HG03139 (cell line): ENCODE results near the gene PREX1.
"Not testable (repeated sequence)": the region's sequence is repeated elsewhere in the genome, so short reads cannot be mapped to it uniquely, and the experiment has no call there.

Experiments used
- ATAC-seq: cut with Tn5 transposase; IDR thresholded peaks from one replicate; pipeline ENCODE4 v1.9.1; 2021; ENCODE audit not compliant: unreplicated experiment

PREX1 gene

GRCh38 chr20:48846516-48847492 lies 19.0 kb upstream of the PREX1 start:
- ATAC-seq: peak; percentile 86

GRCh38 chr20:48845721-48846306 lies 18.0 kb upstream of the PREX1 start:
- no peak for ATAC-seq

GRCh38 chr20:48844996-48845395 lies 17.2 kb upstream of the PREX1 start:
- no peak for ATAC-seq

- not testable (repeated sequence) for ATAC-seq
Observed at GRCh38 chr20:48843896-48844295, 16.1 kb upstream of the PREX1 start.

GRCh38 chr20:48843057-48843806 lies 15.4 kb upstream of the PREX1 start:
- no peak for ATAC-seq

GRCh38 chr20:48841875-48842529 lies 14.2 kb upstream of the PREX1 start:
- no peak for ATAC-seq

GRCh38 chr20:48841196-48841874 lies 13.5 kb upstream of the PREX1 start:
- no peak for ATAC-seq

- ATAC-seq: no peak
Observed at GRCh38 chr20:48839154-48839917, 11.5 kb upstream of the PREX1 start.

- ATAC-seq: no peak
Observed at GRCh38 chr20:48837014-48837413, 9.2 kb upstream of the PREX1 start.

- no peak for ATAC-seq
Observed at GRCh38 chr20:48835390-48835789, 7.6 kb upstream of the PREX1 start.

- no peak for ATAC-seq
Observed at GRCh38 chr20:48834278-48834677, 6.5 kb upstream of the PREX1 start.

GRCh38 chr20:48832405-48832730 lies 4.6 kb upstream of the PREX1 start:
- no peak for ATAC-seq

- ATAC-seq: no peak
Observed at GRCh38 chr20:48831718-48832404, 4.1 kb upstream of the PREX1 start.

GRCh38 chr20:48830826-48831318 lies 3.1 kb upstream of the PREX1 start:
- no peak for ATAC-seq

- no peak for ATAC-seq
Observed at GRCh38 chr20:48829940-48830339, 2.1 kb upstream of the PREX1 start.

GRCh38 chr20:48828734-48829460 lies 1.1 kb upstream of the PREX1 start:
- no peak for ATAC-seq

- peak; percentile 4 for ATAC-seq
Observed at GRCh38 chr20:48826883-48827771, 672 bp downstream of the PREX1 start.
